H9 (cell line): ENCODE results near the gene FBXO34. TPM values are rescaled to one million over a fixed set of nuclear protein-coding genes. Genes with fewer than 3 reads are reported as not detected.

Source experiments
- DNase-seq: peaks from one replicate; pipeline ENCODE4 v3.0.0-alpha.2; 2017
- H2AFZ ChIP-seq: one replicate; pipeline ENCODE4 v1.6.1; 2013; ENCODE audit warnings: mild to moderate bottlenecking, low read length, control low read depth, moderate library complexity
- H2AK5ac ChIP-seq: 2 replicates; pipeline ENCODE4 v1.6.1; 2013; ENCODE audit warnings: low read length, control low read depth, mixed read lengths; ENCODE audit not compliant: insufficient read length
- H2BK120ac ChIP-seq: one replicate; pipeline ENCODE4 v1.6.1; 2013; ENCODE audit warnings: low read depth, mild to moderate bottlenecking, low read length, control low read depth, inconsistent platforms; ENCODE audit not compliant: poor library complexity, severe bottlenecking
- H2BK12ac ChIP-seq: 2 replicates; pipeline ENCODE4 v1.6.1; 2013; ENCODE audit warnings: low read length, control low read depth, mixed read lengths, low read depth; ENCODE audit not compliant: insufficient read length
- H2BK15ac ChIP-seq: 2 replicates; pipeline ENCODE4 v1.6.1; 2013; ENCODE audit warnings: low read depth, low read length, control low read depth
- H2BK20ac ChIP-seq: one replicate; pipeline ENCODE4 v1.6.1; 2013; ENCODE audit warnings: low read depth, mild to moderate bottlenecking, low read length, control low read depth, inconsistent platforms; ENCODE audit not compliant: poor library complexity, severe bottlenecking
- H2BK5ac ChIP-seq: 2 replicates; pipeline ENCODE4 v1.6.1; 2013; ENCODE audit warnings: low read length, control low read depth, mixed read lengths; ENCODE audit not compliant: insufficient read length
- H3K14ac ChIP-seq: 2 replicates; pipeline ENCODE4 v1.6.1; 2013; ENCODE audit warnings: low read length, control low read depth; ENCODE audit not compliant: insufficient read depth
- H3K18ac ChIP-seq: 2 replicates; pipeline ENCODE4 v1.6.1; 2013; ENCODE audit warnings: low read depth, mild to moderate bottlenecking, mixed read lengths, low read length, control low read depth; ENCODE audit not compliant: insufficient read length
- H3K23ac ChIP-seq: 2 replicates; pipeline ENCODE4 v1.6.1; 2013; ENCODE audit warnings: low read length, control low read depth, mixed read lengths, low read depth; ENCODE audit not compliant: insufficient read length
- H3K23me2 ChIP-seq: 2 replicates; pipeline ENCODE4 v1.6.1; 2013; ENCODE audit warnings: low read depth, mild to moderate bottlenecking, mixed read lengths, low read length, control low read depth; ENCODE audit not compliant: insufficient read length, poor library complexity, severe bottlenecking
- H3K27ac ChIP-seq: 2 replicates; pipeline ENCODE4 v1.5.1; 2013; ENCODE audit warnings: low read length, control low read depth, mixed read lengths, low read depth; ENCODE audit not compliant: insufficient read length
- H3K27me3 ChIP-seq: 2 replicates; pipeline ENCODE4 v1.6.1; 2013; ENCODE audit warnings: low read length, control low read depth, inconsistent platforms; ENCODE audit not compliant: insufficient read depth
- H3K4ac ChIP-seq: 2 replicates; pipeline ENCODE4 v1.6.1; 2013; ENCODE audit warnings: low read depth, mild to moderate bottlenecking, control low read depth, inconsistent platforms, low read length, moderate library complexity
- H3K4me1 ChIP-seq: 2 replicates; pipeline ENCODE4 v1.6.1; 2013; ENCODE audit warnings: low read length, control low read depth, inconsistent platforms; ENCODE audit not compliant: insufficient read depth
- H3K4me2 ChIP-seq: 2 replicates; pipeline ENCODE4 v1.6.1; 2013; ENCODE audit warnings: low read length, control low read depth, mixed read lengths; ENCODE audit not compliant: insufficient read length, insufficient read depth
- H3K56ac ChIP-seq: 2 replicates; pipeline ENCODE4 v1.6.1; 2013; ENCODE audit warnings: low read depth, mild to moderate bottlenecking, mixed read lengths, low read length, control low read depth; ENCODE audit not compliant: insufficient read length
- H3K79me1 ChIP-seq: 2 replicates; pipeline ENCODE4 v1.6.1; 2013; ENCODE audit warnings: low read depth, mild to moderate bottlenecking, moderate library complexity, low read length, control low read depth, inconsistent platforms; ENCODE audit not compliant: insufficient read depth, poor library complexity, severe bottlenecking
- H3K79me2 ChIP-seq: 2 replicates; pipeline ENCODE4 v1.6.1; 2013; ENCODE audit warnings: low read length, control low read depth, inconsistent platforms; ENCODE audit not compliant: insufficient read depth
- H3K9ac ChIP-seq: 2 replicates; pipeline ENCODE4 v1.6.1; 2013; ENCODE audit warnings: low read length, control low read depth, mixed read lengths; ENCODE audit not compliant: insufficient read length; ENCODE audit errors: extremely low read depth
- H3K9me3 ChIP-seq: one replicate; pipeline ENCODE4 v1.6.1; 2013; ENCODE audit warnings: low read depth, low read length, inconsistent platforms; ENCODE audit not compliant: control insufficient read depth
- H3T11ph ChIP-seq: one replicate; pipeline ENCODE4 v1.6.1; 2013; ENCODE audit warnings: mild to moderate bottlenecking, low read length, control low read depth, inconsistent platforms
- H4K20me1 ChIP-seq: one replicate; pipeline ENCODE4 v1.6.1; 2013; ENCODE audit not compliant: control insufficient read depth, insufficient read length, insufficient read depth
- H4K5ac ChIP-seq: 2 replicates; pipeline ENCODE4 v1.6.1; 2013; ENCODE audit warnings: low read depth, mild to moderate bottlenecking, mixed read lengths, low read length, control low read depth; ENCODE audit not compliant: insufficient read length
- H4K8ac ChIP-seq: replicated peaks from 2 replicates; pipeline ENCODE4 v1.6.1; 2013; ENCODE audit warnings: low read length, control low read depth, mixed read lengths, low read depth; ENCODE audit not compliant: insufficient read length
- H4K91ac ChIP-seq: 2 replicates; pipeline ENCODE4 v1.6.1; 2013; ENCODE audit warnings: low read depth, mild to moderate bottlenecking, moderate library complexity, mixed read lengths, low read length, control low read depth; ENCODE audit not compliant: insufficient read length
- H3K27ac Mint-ChIP-seq, 3 experiments: 2 replicates in 2 of 3; 3 replicates in 1 of 3; pipeline ENCODE4 v1.8.0; 2020 to 2021; ENCODE audit warnings: mixed read lengths in 3 of 3, mild to moderate bottlenecking in 1 of 3, moderate library complexity in 1 of 3
- H3K27me3 Mint-ChIP-seq: 2 replicates; pipeline ENCODE4 v1.8.0; 2021; ENCODE audit warnings: low read depth, mild to moderate bottlenecking, moderate library complexity, mixed read lengths
- H3K36me3 Mint-ChIP-seq, 3 experiments: 2 replicates in 2 of 3; 3 replicates in 1 of 3; pipeline ENCODE4 v1.8.0; 2020 to 2021; ENCODE audit warnings: low read depth in 3 of 3, mixed read lengths in 3 of 3; ENCODE audit not compliant: insufficient read depth in 1 of 3
- H3K4me1 Mint-ChIP-seq, 2 experiments: 2 replicates each; pipeline ENCODE4 v1.8.0; 2020; ENCODE audit warnings: mixed read lengths in 2 of 2
- H3K4me3 Mint-ChIP-seq, 2 experiments: 2 replicates in 1 of 2; 3 replicates in 1 of 2; pipeline ENCODE4 v1.8.0; 2020 to 2021; ENCODE audit warnings: mild to moderate bottlenecking in 2 of 2, mixed read lengths in 2 of 2, moderate library complexity in 1 of 2
- H3K9me3 Mint-ChIP-seq, 2 experiments: 2 replicates in 1 of 2; 3 replicates in 1 of 2; pipeline ENCODE4 v1.8.0; 2020; ENCODE audit warnings: mild to moderate bottlenecking in 2 of 2, mixed read lengths in 2 of 2, moderate library complexity in 1 of 2
- WGBS: extraction: QIAGEN DNeasy Blood & Tissue Kit; methylation state at CpG from one replicate; pipeline ENCODE4 v1.1.7; 2013; ENCODE audit warnings: missing lambda C conversion rate, low lambda C conversion rate, mixed read lengths; ENCODE audit not compliant: insufficient read length; ENCODE audit errors: extremely low coverage; 5-methylcytosine and 5-hydroxymethylcytosine counted together
- total RNA-seq: library from RNA; stranded (reverse); gene quantifications from 2 replicates; pipeline ENCODE4 v1.2.1, GENCODE V29; 2021
- TF ChIP-seq, protein P1 (sequence below): fragments of 200-600 bp; sonication (generic); conservative IDR thresholded peaks from 3 replicates; pipeline ENCODE4 v1.8.0; 2021; ENCODE audit warnings: antibody characterized with exemption, mild to moderate bottlenecking

FBXO34 gene
- total RNA-seq, 1 experiment from 2014 or later, result 12.0 TPM

DNA sequence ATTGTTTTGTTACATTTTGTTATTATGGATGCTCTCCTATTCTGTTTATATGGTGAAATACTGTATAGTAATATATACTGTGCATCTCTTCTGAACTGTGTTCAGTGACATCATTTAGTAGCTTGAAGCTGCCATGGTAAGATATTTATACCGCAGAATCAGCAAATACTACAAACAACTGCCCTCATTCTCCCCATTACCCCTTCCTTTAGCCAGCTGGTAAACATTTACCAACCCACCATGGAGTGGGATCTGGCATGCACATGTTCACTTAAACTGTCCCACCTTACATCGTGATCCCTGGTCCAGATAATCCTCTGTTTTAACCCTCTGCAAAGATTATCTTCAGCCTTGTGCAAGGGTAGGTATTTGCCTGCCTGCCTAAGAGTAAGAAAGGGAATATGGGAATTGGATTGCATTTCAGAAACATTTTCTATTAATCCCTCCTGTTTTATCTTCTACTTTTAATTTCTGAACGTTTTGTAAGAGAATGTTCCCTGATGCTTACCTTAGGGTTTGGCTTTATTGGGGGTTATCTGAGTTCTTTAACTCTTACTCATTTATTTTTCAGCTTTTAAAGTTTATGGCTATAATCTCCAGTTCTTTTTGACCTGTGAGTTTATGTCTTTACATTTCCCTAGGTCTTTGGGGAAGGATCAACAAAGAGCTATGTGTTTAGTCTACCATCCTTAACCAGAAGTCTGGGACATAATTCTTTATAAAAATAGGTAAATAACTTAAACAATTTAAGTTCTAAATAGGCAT lies 46.5 kb downstream of the FBXO34 start:
- H3K27me3 Mint-ChIP-seq, result no peaks in the 10 kb centered on the region
- TF ChIP-seq, protein P1, sequence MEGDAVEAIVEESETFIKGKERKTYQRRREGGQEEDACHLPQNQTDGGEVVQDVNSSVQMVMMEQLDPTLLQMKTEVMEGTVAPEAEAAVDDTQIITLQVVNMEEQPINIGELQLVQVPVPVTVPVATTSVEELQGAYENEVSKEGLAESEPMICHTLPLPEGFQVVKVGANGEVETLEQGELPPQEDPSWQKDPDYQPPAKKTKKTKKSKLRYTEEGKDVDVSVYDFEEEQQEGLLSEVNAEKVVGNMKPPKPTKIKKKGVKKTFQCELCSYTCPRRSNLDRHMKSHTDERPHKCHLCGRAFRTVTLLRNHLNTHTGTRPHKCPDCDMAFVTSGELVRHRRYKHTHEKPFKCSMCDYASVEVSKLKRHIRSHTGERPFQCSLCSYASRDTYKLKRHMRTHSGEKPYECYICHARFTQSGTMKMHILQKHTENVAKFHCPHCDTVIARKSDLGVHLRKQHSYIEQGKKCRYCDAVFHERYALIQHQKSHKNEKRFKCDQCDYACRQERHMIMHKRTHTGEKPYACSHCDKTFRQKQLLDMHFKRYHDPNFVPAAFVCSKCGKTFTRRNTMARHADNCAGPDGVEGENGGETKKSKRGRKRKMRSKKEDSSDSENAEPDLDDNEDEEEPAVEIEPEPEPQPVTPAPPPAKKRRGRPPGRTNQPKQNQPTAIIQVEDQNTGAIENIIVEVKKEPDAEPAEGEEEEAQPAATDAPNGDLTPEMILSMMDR, result no peak

More for the DNA sequence above, 46.5 kb downstream of the FBXO34 start:
- Mint-ChIP-seq H3K9me3 (peaks cover 10 to 13% of the 10 kb centered on the region in 2 experiments), H3K36me3 (peaks cover 12 to 22% (median 14%) of the 10 kb centered on the region in 3 experiments), H3K4me3 (no peak overlapping the region), H3K4me1 (no peaks in the 10 kb centered on the region), H3K27ac (no peak overlapping the region; a peak in 2 of 7 replicates)
- H3K9me3 ChIP-seq, result peaks cover 9% of the 10 kb centered on the region
- no peak overlapping the region for H3K23ac ChIP-seq
- H4K5ac ChIP-seq, result no peak overlapping the region
- H3T11ph ChIP-seq, result no peak overlapping the region
- H3K4ac ChIP-seq, result no peak overlapping the region
- H2BK120ac ChIP-seq, result no peak overlapping the region
- H2AFZ ChIP-seq, result no peak overlapping the region
- H3K27ac ChIP-seq, result no peak overlapping the region
- WGBS, result no CpG with 5 or more reads among the region's 3 CpGs
- H3K4me2 ChIP-seq, result no peak overlapping the region
- H4K8ac ChIP-seq, result no peak overlapping the region
- no peaks in the 10 kb centered on the region; the same call in 1 of the 2 replicates for H3K79me2 ChIP-seq
- no peak overlapping the region for H2BK15ac ChIP-seq
- no peak overlapping the region for H3K14ac ChIP-seq
- no peak overlapping the region for H3K9ac ChIP-seq
- H3K18ac ChIP-seq, result no peak overlapping the region
- no peak overlapping the region for H2BK5ac ChIP-seq
- H4K20me1 ChIP-seq, result no peaks in the 10 kb centered on the region
- no peak overlapping the region for H2BK12ac ChIP-seq
- H2BK20ac ChIP-seq, result no peak overlapping the region
- H3K79me1 ChIP-seq, result peaks cover 7% of the 10 kb centered on the region
- no peak overlapping the region for H3K56ac ChIP-seq
- H3K27me3 ChIP-seq, result no peaks in the 10 kb centered on the region
- H3K4me1 ChIP-seq, result no peaks in the 10 kb centered on the region
- DNase-seq, result no peak
- no peak overlapping the region for H4K91ac ChIP-seq
- no peak overlapping the region for H2AK5ac ChIP-seq
- no peaks in the 10 kb centered on the region for H3K23me2 ChIP-seq
